ENCODE results near the gene PTBP1. TPM values are rescaled to one million over a fixed set of nuclear protein-coding genes. Genes with fewer than 3 reads are reported as not detected.
A peak's percentile ranks its signal among the peaks of the same experiment; 100 is the strongest.

The PTBP1 gene
- total RNA-seq, 4 donors from 2014 or later, result 45.0 to 278 (median 106) TPM

DNA sequence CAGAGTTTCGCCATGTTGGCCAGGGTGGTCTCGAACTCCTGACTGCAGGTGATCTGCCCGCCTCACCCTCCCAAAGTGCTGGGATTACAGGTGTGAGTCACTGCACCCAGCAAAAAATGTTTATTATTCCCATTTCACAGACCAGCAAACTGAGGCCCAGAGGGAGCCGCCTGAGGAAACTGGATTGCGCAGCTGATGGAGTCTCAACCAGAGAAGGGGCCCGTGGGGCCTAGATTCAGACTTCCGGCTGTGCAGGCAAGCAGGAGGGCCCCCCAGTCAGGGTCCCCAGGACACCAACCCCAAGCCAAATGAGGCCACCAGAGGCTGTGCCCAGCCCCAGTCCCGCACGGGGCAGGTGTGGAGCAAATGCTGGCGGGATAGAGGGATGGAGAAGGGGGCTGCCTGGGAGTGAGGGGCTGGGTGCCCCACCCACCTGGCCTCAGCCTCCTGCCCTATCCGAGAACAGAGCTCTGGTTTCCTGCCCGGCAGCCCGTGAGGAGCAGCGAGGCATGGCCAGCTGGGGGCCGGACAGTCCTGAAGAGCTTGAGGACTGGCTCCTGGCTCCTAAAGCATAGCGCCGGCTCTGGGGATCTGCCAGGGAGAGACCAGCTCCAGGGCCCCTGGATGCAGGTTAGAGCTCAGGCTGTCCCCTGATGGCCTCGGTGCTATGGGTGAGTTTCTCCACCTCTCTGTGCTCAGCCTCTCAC lies 24.4 kb upstream of the PTBP1 start:
- no peaks in the 10 kb centered on the region for H3K27me3 ChIP-seq
- no peak for DNase-seq
- TF ChIP-seq, protein P1, sequence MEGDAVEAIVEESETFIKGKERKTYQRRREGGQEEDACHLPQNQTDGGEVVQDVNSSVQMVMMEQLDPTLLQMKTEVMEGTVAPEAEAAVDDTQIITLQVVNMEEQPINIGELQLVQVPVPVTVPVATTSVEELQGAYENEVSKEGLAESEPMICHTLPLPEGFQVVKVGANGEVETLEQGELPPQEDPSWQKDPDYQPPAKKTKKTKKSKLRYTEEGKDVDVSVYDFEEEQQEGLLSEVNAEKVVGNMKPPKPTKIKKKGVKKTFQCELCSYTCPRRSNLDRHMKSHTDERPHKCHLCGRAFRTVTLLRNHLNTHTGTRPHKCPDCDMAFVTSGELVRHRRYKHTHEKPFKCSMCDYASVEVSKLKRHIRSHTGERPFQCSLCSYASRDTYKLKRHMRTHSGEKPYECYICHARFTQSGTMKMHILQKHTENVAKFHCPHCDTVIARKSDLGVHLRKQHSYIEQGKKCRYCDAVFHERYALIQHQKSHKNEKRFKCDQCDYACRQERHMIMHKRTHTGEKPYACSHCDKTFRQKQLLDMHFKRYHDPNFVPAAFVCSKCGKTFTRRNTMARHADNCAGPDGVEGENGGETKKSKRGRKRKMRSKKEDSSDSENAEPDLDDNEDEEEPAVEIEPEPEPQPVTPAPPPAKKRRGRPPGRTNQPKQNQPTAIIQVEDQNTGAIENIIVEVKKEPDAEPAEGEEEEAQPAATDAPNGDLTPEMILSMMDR (IDR thresholded peaks at IDR 0.05), result no peak
- no peak for TF ChIP-seq POLR2A (IDR thresholded peaks at IDR 0.05)
- no peaks in the 10 kb centered on the region for H3K36me3 ChIP-seq
- H3K4me1 ChIP-seq, result no peaks in the 10 kb centered on the region
- no peaks in the 10 kb centered on the region for H3K9me3 ChIP-seq
- no peak overlapping the region for H3K4me3 ChIP-seq
- H3K27ac ChIP-seq, result no peak overlapping the region
- intact Hi-C loops (cut with DNase I; ENCODE audit: low total_unique reads), result no loop called here

DNA sequence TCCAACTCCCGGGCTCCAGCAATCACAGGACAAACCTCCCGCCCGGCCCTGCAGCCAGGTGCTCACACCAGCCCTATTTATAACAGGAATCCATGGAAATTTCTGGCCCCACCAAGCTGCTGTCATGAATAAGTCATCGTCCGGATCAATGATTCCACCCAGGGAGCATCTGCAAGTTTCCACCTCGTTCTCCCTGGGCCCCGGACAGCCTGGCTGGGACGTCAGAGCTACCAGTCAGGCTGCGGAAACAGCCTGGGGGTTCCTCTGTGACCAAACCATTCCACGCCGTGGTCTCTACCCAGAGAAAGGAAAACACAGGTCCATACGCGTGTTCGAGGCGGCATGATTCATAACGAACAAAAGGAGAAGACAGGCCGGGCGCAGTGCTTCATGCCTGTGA lies 20.7 kb upstream of the PTBP1 start:
- intact Hi-C loops (cut with DNase I; ENCODE audit: low total_unique reads), result no loop called here
- no peaks in the 10 kb centered on the region for H3K9me3 ChIP-seq
- H3K4me1 ChIP-seq, result no peaks in the 10 kb centered on the region
- no peaks in the 10 kb centered on the region for H3K36me3 ChIP-seq
- no peak for DNase-seq
- H3K4me3 ChIP-seq, result no peak overlapping the region
- TF ChIP-seq POLR2A (IDR thresholded peaks at IDR 0.05), result no peak
- TF ChIP-seq, protein P1 (IDR thresholded peaks at IDR 0.05), result no peak
- no peaks in the 10 kb centered on the region for H3K27me3 ChIP-seq
- H3K27ac ChIP-seq, result no peak overlapping the region

DNA sequence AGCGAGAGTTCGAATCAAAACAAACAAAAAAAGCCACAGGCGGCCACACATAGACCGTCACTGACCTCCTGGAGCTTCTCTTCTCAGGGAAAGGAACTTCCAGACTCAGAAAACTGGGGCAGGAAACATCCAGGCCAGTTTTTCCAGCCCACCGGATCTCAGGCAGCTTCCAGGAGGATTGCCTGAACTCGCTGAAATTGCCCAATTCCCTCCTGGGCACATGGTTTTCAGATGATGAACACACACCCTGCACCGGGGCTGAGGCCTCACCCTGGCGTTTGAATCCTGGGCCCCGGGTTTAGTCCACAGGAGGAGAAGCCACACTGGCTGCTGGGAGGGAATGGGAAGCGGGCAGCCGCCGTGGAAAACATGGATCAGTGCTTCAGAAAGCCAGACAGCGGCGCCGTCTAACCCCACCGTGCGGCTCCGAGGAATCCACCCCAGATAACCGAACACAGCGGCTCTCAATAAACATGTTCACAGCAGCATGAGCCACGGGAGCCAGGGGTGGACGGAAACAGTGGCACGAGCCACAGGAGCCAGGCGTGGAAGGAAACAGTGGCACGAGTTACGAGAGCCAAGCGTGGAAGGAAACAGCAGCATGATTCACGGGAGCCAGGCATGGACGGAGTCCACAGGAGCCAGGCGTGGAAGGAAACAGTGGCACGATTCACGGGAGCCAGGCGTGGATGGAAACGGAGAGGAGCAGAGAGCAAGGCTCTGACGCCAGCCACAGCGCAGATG lies 18.2 kb upstream of the PTBP1 start:
- intact Hi-C loops (cut with DNase I; ENCODE audit: low total_unique reads), result no loop called here
- Histone ChIP-seq H3K27ac (peak overlapping the region in 1 of 2 donors; percentile 27), H3K27me3 (no peaks in the 10 kb centered on the region), H3K4me1 (no peaks in the 10 kb centered on the region), H3K9me3 (no peaks in the 10 kb centered on the region), H3K4me3 (no peak overlapping the region), H3K36me3 (no peaks in the 10 kb centered on the region)
- no peak for TF ChIP-seq POLR2A (IDR thresholded peaks at IDR 0.05)
- TF ChIP-seq, protein P1 (IDR thresholded peaks at IDR 0.05), result peak in 1 of 4 experiments; percentile 12
- DNase-seq, result peak in 1 of 2 donors; percentile 49

DNA sequence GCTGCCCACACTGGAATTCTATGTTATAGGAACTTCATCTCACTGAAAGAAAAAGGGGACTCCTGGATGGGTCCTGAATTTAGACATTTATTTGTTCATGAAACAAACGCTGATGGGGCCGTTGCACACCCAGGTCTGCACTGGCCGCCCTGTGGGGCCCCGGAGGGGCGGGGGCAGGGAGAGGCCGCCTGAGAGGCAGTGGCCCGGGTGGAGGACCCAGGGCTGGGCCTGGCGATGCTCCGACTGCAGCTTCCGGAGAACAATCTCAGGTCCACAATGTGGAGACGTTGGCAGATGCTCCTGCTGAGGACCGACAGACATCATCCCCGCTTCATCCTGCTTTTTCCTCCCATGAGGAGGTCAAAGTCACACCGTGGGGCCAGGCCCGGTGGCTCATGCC lies 16.3 kb upstream of the PTBP1 start:
- DNase-seq, result no peak
- Histone ChIP-seq H3K27ac (no peak overlapping the region), H3K36me3 (no peaks in the 10 kb centered on the region), H3K4me3 (no peak overlapping the region), H3K27me3 (no peaks in the 10 kb centered on the region), H3K4me1 (no peaks in the 10 kb centered on the region), H3K9me3 (no peaks in the 10 kb centered on the region)
- intact Hi-C loops (cut with DNase I; ENCODE audit: low total_unique reads), result no loop called here
- no peak for TF ChIP-seq POLR2A (IDR thresholded peaks at IDR 0.05)
- TF ChIP-seq, protein P1 (IDR thresholded peaks at IDR 0.05), result no peak

DNA sequence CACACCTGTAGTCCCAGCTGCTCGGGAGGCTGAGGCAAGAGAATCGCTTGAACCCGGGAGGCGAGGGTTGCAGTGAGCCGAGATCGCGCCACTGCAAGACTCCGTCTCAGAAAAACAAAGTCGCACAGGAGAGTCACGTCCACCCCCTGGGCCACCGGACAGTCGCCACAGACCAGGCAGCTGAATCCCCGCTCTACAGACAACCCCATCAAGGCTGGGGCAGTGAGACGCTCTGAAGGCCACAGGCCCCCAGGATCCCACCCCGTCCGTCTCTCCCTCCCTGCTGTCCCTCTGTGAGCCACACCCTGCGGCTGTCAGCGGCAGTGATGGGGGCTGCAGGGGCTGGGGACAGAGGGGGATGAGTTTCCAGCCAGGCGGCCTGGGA lies 15.5 kb upstream of the PTBP1 start:
- H3K4me1 ChIP-seq, result no peaks in the 10 kb centered on the region
- TF ChIP-seq, protein P1 (IDR thresholded peaks at IDR 0.05), result no peak
- TF ChIP-seq POLR2A (IDR thresholded peaks at IDR 0.05), result no peak
- no peaks in the 10 kb centered on the region for H3K36me3 ChIP-seq
- intact Hi-C loops (cut with DNase I; ENCODE audit: low total_unique reads), result no loop called here
- no peaks in the 10 kb centered on the region for H3K9me3 ChIP-seq
- no peaks in the 10 kb centered on the region for H3K27me3 ChIP-seq
- no peak overlapping the region for H3K27ac ChIP-seq
- no peak for DNase-seq
- no peak overlapping the region for H3K4me3 ChIP-seq
